ENCODE results near the gene TRIO.

- TF ChIP-seq CTCF (conservative IDR thresholded peaks at IDR 0.05; ENCODE audit: low read depth, low read length), result no peak
- TF ChIP-seq EZH2 (IDR thresholded peaks at IDR 0.05; ENCODE audit: borderline replicate concordance, low read depth, low read length, poor library complexity, severe bottlenecking), result no peak
These were observed 44.5 kb downstream of the TRIO start for GRCh38 chr5:14187660-14188059.

Measured in A673 (cell line).